K562 (cell line): Measurements from ENCODE around the gene LY6G6F. TPM values are rescaled to one million over a fixed set of nuclear protein-coding genes. Genes with fewer than 3 reads are reported as not detected.

Experiments
- BMI1 ChIP-seq: fragments of 150-350 bp; IDR thresholded peaks from 2 replicates; pipeline ENCODE4 v1.6.1; 2014; ENCODE audit warnings: low read length
- CC2D1A ChIP-seq: fragments of 450-650 bp; IDR thresholded peaks from 2 replicates; pipeline ENCODE4 v1.6.1; 2017; ENCODE audit warnings: mild to moderate bottlenecking
- CCAR2 ChIP-seq: fragments of 200-400 bp; formaldehyde crosslinking; IDR thresholded peaks from 2 replicates; pipeline ENCODE4 v1.6.1; 2017; ENCODE audit warnings: mild to moderate bottlenecking, low read depth, low read length
- CGGBP1 ChIP-seq: fragments of 250-450 bp; sonication (Bioruptor Pico); IDR thresholded peaks from 2 replicates; pipeline ENCODE4 v1.9.0; 2021; ENCODE audit warnings: mild to moderate bottlenecking
- ELF1 ChIP-seq: fragments of 200-800 bp; sonication (Bioruptor generic); IDR thresholded peaks from 2 replicates; pipeline ENCODE4 v1.6.1; 2016; ENCODE audit warnings: missing genetic modification characterization, missing compliant biosample characterization
- HDGF ChIP-seq: fragments of 450-650 bp; IDR thresholded peaks from 2 replicates; pipeline ENCODE4 v1.6.1; 2016
- IRF1 ChIP-seq: sonication (generic); formaldehyde crosslinking; IDR thresholded peaks from 2 replicates; pipeline ENCODE4 v1.8.0; 2022; ENCODE audit warnings: missing genetic modification reagents, mild to moderate bottlenecking, borderline replicate concordance
- MAFG ChIP-seq: fragments of 450-650 bp; conservative IDR thresholded peaks from 2 replicates; pipeline ENCODE4 v1.6.1; 2016; ENCODE audit warnings: missing genetic modification characterization, missing compliant biosample characterization
- NCOR1 ChIP-seq: fragments of 450-650 bp; IDR thresholded peaks from 2 replicates; pipeline ENCODE4 v1.6.1; 2016; ENCODE audit warnings: mild to moderate bottlenecking, moderate library complexity
- NEUROD1 ChIP-seq: fragments of 150-350 bp; IDR thresholded peaks from 2 replicates; pipeline ENCODE4 v1.6.1; 2014; ENCODE audit warnings: borderline replicate concordance, low read length, low read depth; ENCODE audit not compliant: partially characterized antibody
- NFRKB ChIP-seq: fragments of 450-650 bp; IDR thresholded peaks from 2 replicates; pipeline ENCODE4 v1.6.1; 2016; ENCODE audit warnings: low read depth
- PML ChIP-seq: IDR thresholded peaks from 2 replicates; pipeline ENCODE4 v1.6.1; 2012; ENCODE audit warnings: low read length, inconsistent platforms
- POLR3A ChIP-seq: IDR thresholded peaks from 2 replicates; pipeline ENCODE4 v1.6.1; 2011; ENCODE audit warnings: borderline replicate concordance, mild to moderate bottlenecking, moderate library complexity; ENCODE audit not compliant: insufficient read length, insufficient read depth; ENCODE audit errors: extremely low read depth
- PREB ChIP-seq: sonication (generic); formaldehyde crosslinking; IDR thresholded peaks from 2 replicates; pipeline ENCODE4 v1.8.1; 2023; ENCODE audit warnings: mild to moderate bottlenecking, missing genetic modification reagents
- TCF15 ChIP-seq: fragments of 250-450 bp; sonication (Bioruptor Pico); IDR thresholded peaks from 2 replicates; pipeline ENCODE4 v1.8.0; 2022; ENCODE audit warnings: moderate library complexity, mild to moderate bottlenecking, inconsistent platforms
- TRIM24 ChIP-seq, 2 experiments: fragments of 450-650 bp; IDR thresholded peaks; 2 replicates each; pipeline ENCODE4 v1.6.1; 2016
- UBTF ChIP-seq, 2 experiments: IDR thresholded peaks; 2 replicates each; pipeline ENCODE4 v1.6.1; 2012; ENCODE audit warnings: improper control_type of control experiment in 2 of 2, low read depth in 2 of 2, low read length in 2 of 2, borderline replicate concordance in 1 of 2
- USF1 ChIP-seq: sonication (generic); formaldehyde crosslinking; IDR thresholded peaks from 2 replicates; pipeline ENCODE4 v1.9.0; 2022; ENCODE audit warnings: mild to moderate bottlenecking, missing genetic modification reagents
- ZFP30 ChIP-seq: fragments of 250-450 bp; sonication (Bioruptor Pico); IDR thresholded peaks from 2 replicates; pipeline ENCODE4 v1.8.0; 2022; ENCODE audit warnings: moderate library complexity, mild to moderate bottlenecking, inconsistent platforms, borderline replicate concordance
- ZNF174 ChIP-seq: fragments of 250-450 bp; sonication (Bioruptor Pico); IDR thresholded peaks from 2 replicates; pipeline ENCODE4 v1.4.0; 2020; ENCODE audit warnings: mild to moderate bottlenecking
- ZNF354B ChIP-seq: fragments of 250-450 bp; sonication (Bioruptor Pico); IDR thresholded peaks from 2 replicates; pipeline ENCODE4 v1.4.0; 2020
- ZNF431 ChIP-seq: sonication (generic); formaldehyde crosslinking; IDR thresholded peaks from 2 replicates; pipeline ENCODE4 v1.8.0; 2022; ENCODE audit warnings: mild to moderate bottlenecking, missing genetic modification reagents
- ZNF766 ChIP-seq: fragments of 200-800 bp; sonication (Bioruptor generic); conservative IDR thresholded peaks from 2 replicates; pipeline ENCODE4 v1.6.1; 2016; ENCODE audit warnings: missing genetic modification characterization, missing compliant biosample characterization
- polyA plus RNA-seq, 8 experiments: library from polyadenylated mRNA; depleted of rRNA in 4 of 8; stranded (reverse) in 5 of 8; unstranded in 3 of 8; fragments of >200 nt; fragmentation: Nextera tagmentation in 2 of 8; fragmentation: Illumina TruSeq in 1 of 8; extraction: Ambion mirVana in 2 of 8; extraction: Trizol in 1 of 8; gene quantifications; 2 replicates each; pipeline versions ENCODE4 v1.2.1 to v1.2.3, GENCODE V29; 2011 to 2014; ENCODE audit warnings: inconsistent platforms in 1 of 8, missing spikeins in 1 of 8
- total RNA-seq, 7 experiments: library from RNA; depleted of rRNA in 6 of 7; stranded (reverse); fragments of >200 nt in 6 of 7; fragmentation: Illumina TruSeq in 2 of 7; extraction: Trizol in 2 of 7; gene quantifications; 2 replicates each; pipeline versions ENCODE4 v1.2.1 to v1.2.3, GENCODE V29; 2011 to 2021; ENCODE audit warnings: low replicate concordance in 1 of 7

Gene LY6G6F
- total and polyA plus RNA-seq, 9 of the 15 experiments (the other 6 are each of a cell fraction or from before 2014, with no cell fraction given), result 0.14 to 0.50 (median 0.28) TPM; not detected in 2

GRCh38 chr6:31725502-31726350, 19.1 kb downstream of the LY6G6F start (continued):
- TF ChIP-seq IRF1 (CRISPR knock-in tag) (no peak), ELF1 (tag) (peak; percentile 66), TRIM24 (IDR thresholded peaks at IDR 0.05) (0 out of 4 replicates have a peak, but pooled peaks of 1 of the 2 experiments have one; percentile 41), TCF15 (CRISPR knock-in tag) (0 out of 2 replicates have a peak, but pooled peaks have one; percentile 66), ZNF354B (CRISPR knock-in tag) (peak; percentile 67; the same call in 1 of the 2 replicates), NCOR1 (no peak), NEUROD1 (no peak), ZNF766 (CRISPR knock-in tag) (no peak), UBTF (IDR thresholded peaks at IDR 0.05; ENCODE audit: borderline replicate concordance in 1 of 2, low read depth in 2 of 2, low read length in 2 of 2) (no peak), USF1 (no peak), ZNF431 (CRISPR knock-in tag) (no peak), PML (no peak), NFRKB (peak; percentile 81), CCAR2 (no peak), ZNF174 (CRISPR knock-in tag) (0 out of 2 replicates have a peak, but pooled peaks have one; percentile 84), POLR3A (no peak), MAFG (tag) (no peak), HDGF (peak; percentile 84; the same call in 1 of the 2 replicates), BMI1 (no peak), CGGBP1 (no peak), ZFP30 (CRISPR knock-in tag) (no peak), PREB (CRISPR knock-in tag) (no peak), CC2D1A (no peak)
